ENCODE data around the gene SPRED3. TPM values are rescaled to one million over a fixed set of nuclear protein-coding genes. Genes with fewer than 3 reads are reported as not detected.

The SPRED3 gene
- total and polyA plus RNA-seq, 7 experiments from 2014 or later: 0.12 to 2.9 (median 2.6) TPM

DNA sequence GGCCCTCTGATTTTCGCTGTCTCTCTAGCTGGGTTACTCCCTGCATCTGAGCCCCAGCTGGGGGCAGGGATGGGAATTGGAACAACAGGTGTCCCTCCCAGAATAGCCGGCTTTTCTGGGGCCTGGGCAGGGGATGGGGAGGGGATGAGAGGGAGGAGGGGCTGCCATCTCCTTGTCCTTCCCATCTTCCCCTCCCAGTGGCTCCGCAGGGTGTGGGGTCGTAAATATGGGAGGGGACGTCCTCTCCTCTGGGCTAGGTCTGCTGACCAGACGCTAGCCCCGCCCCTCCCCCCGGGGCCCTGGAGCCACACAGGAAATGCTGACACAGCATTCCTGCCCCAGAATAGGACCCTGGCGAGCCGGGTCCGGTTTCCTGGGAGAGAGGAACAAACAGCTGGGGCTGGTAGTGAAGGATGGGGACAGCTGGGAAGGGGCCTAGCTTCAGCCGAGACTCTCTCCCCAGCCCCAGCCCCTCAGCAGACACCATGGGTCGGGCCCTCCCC lies 46.1 kb downstream of the SPRED3 start:
- H3K36me3 ChIP-seq (ENCODE audit: control insufficient read depth in 2 of 3, insufficient read depth in 3 of 3, low read length in 3 of 3): no peaks in the 10 kb centered on the region
- no peaks in the 10 kb centered on the region for H3K9me3 ChIP-seq (ENCODE audit: control insufficient read depth in 2 of 3, low read length in 3 of 3)
- intact Hi-C loops (cut with micrococcal nuclease): no loop called here
- Mint-ChIP-seq H3K4me1 (peaks cover 9 to 13% (median 10%) of the 10 kb centered on the region in 7 donors), H3K36me3 (no peaks in the 10 kb centered on the region), H3K9me3 (peaks cover 0 to under 1% (median 0%) of the 10 kb centered on the region in 11 donors), H3K27ac (no peak overlapping the region), H3K4me3 (peak overlapping the region in 4 of 10 donors; percentile 52 to 70 (median 61)), H3K27me3 (peaks cover 13 to 39% (median 18%) of the 10 kb centered on the region in 5 donors)
- H3K4me3 ChIP-seq (ENCODE audit: low read length): no peak overlapping the region
- POLR2A ChIA-PET: interaction anchor here (0.7 kb wide), 1 partner anchor 697 kb away, joined by 3 read pairs; no protein-coding TSS in a partner anchor
- no peak overlapping the region for H3K27ac ChIP-seq (ENCODE audit: low read depth, low read length)
- ATAC-seq: no peak
- CTCF ChIA-PET: no interaction called here
- no peaks in the 10 kb centered on the region for H3K4me1 ChIP-seq (ENCODE audit: control insufficient read depth in 2 of 2, insufficient read depth in 2 of 2, low read length in 2 of 2)
- H3K27me3 ChIP-seq (ENCODE audit: control insufficient read depth in 2 of 2, insufficient read depth in 2 of 2, low read length in 2 of 2): peaks cover 0 to 4% of the 10 kb centered on the region in 2 donors
- no peak for DNase-seq

DNA sequence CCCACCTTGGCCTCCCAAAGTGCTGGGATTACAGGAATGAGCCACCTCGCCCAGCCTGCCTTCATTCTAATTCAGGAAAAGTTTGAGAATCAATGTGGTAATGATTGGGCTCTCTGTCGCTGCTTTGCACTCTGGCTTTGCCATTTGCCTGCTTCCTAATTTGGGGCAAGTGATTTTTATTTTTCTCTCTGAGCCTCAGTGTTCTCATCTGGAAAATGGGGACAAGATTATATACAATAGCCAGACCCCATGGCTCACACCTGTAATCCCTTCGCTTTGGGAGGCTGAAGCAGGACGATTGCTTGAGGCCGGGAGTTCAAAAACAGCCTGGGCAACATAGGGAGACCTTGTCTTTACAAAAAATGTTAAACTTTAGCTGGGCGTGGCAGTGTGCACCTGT lies 48.8 kb downstream of the SPRED3 start:
- H3K4me3 Mint-ChIP-seq: no peak overlapping the region
- intact Hi-C loops (cut with micrococcal nuclease): no loop called here

DNA sequence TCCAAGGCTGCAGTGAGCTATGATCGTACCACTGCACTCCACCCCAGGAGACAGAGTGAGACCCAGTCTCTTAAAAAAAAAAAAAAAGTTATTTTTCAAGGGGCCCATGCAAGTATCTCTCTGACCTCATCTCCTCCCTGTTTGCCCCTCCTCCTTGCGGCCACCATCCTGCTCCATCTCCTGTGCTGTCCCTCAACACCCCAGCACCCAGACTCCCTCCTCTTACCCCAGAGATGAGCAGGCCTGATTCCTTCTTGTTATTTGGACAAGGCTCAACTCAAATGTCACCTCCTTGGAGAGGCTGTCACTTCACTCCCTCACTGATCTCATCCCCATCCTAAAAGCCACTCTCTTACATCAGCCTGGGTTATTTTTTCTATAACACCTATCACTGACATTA lies 49.4 kb downstream of the SPRED3 start:
- H3K27ac ChIP-seq (ENCODE audit: low read depth, low read length): no peak overlapping the region
- DNase-seq (no peak), ATAC-seq (no peak)
- H3K27me3 Mint-ChIP-seq: peaks cover 13 to 47% (median 24%) of the 10 kb centered on the region in 5 donors
- H3K4me3 Mint-ChIP-seq: no peak overlapping the region
- H3K27ac Mint-ChIP-seq: no peak overlapping the region
- H3K36me3 ChIP-seq (ENCODE audit: control insufficient read depth in 2 of 3, insufficient read depth in 3 of 3, low read length in 3 of 3): no peaks in the 10 kb centered on the region
- peaks cover 9 to 16% (median 10%) of the 10 kb centered on the region in 7 donors for H3K4me1 Mint-ChIP-seq
- peaks cover 0 to 2% (median 0%) of the 10 kb centered on the region in 11 donors for H3K9me3 Mint-ChIP-seq
- ChIA-PET CTCF (interaction anchor here (0.7 kb wide), 1 partner anchor 764 kb away, joined by 3 read pairs; no protein-coding TSS in a partner anchor), POLR2A (no interaction called here)
- H3K27me3 ChIP-seq (ENCODE audit: control insufficient read depth in 2 of 2, insufficient read depth in 2 of 2, low read length in 2 of 2): peaks cover 0 to 4% of the 10 kb centered on the region in 2 donors
- no peak overlapping the region for H3K4me3 ChIP-seq (ENCODE audit: low read length)
- H3K4me1 ChIP-seq (ENCODE audit: control insufficient read depth in 2 of 2, insufficient read depth in 2 of 2, low read length in 2 of 2): no peaks in the 10 kb centered on the region
- intact Hi-C loops (cut with micrococcal nuclease): no loop called here
- H3K9me3 ChIP-seq (ENCODE audit: control insufficient read depth in 2 of 3, low read length in 3 of 3): no peaks in the 10 kb centered on the region
- no peaks in the 10 kb centered on the region for H3K36me3 Mint-ChIP-seq

More for the DNA sequence above, 48.8 kb downstream of the SPRED3 start:
- no peaks in the 10 kb centered on the region for H3K36me3 Mint-ChIP-seq
- peaks cover 0 to 2% (median 0%) of the 10 kb centered on the region in 11 donors for H3K9me3 Mint-ChIP-seq
- no peaks in the 10 kb centered on the region for H3K9me3 ChIP-seq (ENCODE audit: control insufficient read depth in 2 of 3, low read length in 3 of 3)
- ATAC-seq: no peak
- peaks cover 13 to 47% (median 24%) of the 10 kb centered on the region in 5 donors for H3K27me3 Mint-ChIP-seq
- H3K27ac ChIP-seq (ENCODE audit: low read depth, low read length): no peak overlapping the region
- peaks cover 9 to 16% (median 10%) of the 10 kb centered on the region in 7 donors for H3K4me1 Mint-ChIP-seq
- no peaks in the 10 kb centered on the region for H3K36me3 ChIP-seq (ENCODE audit: control insufficient read depth in 2 of 3, insufficient read depth in 3 of 3, low read length in 3 of 3)
- H3K27me3 ChIP-seq (ENCODE audit: control insufficient read depth in 2 of 2, insufficient read depth in 2 of 2, low read length in 2 of 2): peaks cover 0 to 4% of the 10 kb centered on the region in 2 donors
- H3K4me1 ChIP-seq (ENCODE audit: control insufficient read depth in 2 of 2, insufficient read depth in 2 of 2, low read length in 2 of 2): no peaks in the 10 kb centered on the region
- POLR2A ChIA-PET: no interaction called here
- H3K4me3 ChIP-seq (ENCODE audit: low read length): no peak overlapping the region
- no peak for DNase-seq
- no peak overlapping the region for H3K27ac Mint-ChIP-seq
- CTCF ChIA-PET: interaction anchor here (0.7 kb wide), 1 partner anchor 765 kb away, joined by 3 read pairs; no protein-coding TSS in a partner anchor

DNA sequence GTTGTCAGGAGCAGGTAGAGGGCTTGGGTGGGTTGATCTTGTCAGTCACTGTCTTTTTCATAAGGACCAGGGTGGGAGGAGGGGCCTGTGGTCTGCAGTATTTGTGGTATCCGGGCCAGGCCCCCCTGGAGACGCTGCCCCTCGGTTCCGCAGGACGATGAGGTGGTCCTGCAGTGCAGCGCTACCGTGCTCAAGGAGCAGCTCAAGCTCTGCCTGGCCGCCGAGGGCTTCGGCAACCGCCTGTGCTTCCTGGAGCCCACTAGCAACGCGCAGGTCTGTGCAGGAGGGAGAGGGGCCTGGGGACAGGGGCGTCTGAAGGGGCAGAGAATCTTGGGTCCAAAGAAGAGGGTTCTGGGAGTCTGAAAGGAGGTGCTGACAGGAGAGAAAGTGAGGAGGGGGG lies 52.1 kb downstream of the SPRED3 start:
- intact Hi-C loops (cut with micrococcal nuclease): no loop called here
- no peak overlapping the region for H3K27ac Mint-ChIP-seq
- H3K4me3 Mint-ChIP-seq: no peak overlapping the region
- H3K9me3 ChIP-seq (ENCODE audit: control insufficient read depth in 2 of 3, low read length in 3 of 3): no peaks in the 10 kb centered on the region
- no peak overlapping the region for H3K4me3 ChIP-seq (ENCODE audit: low read length)
- ChIA-PET CTCF (no interaction called here), POLR2A (no interaction called here)
- H3K36me3 ChIP-seq (ENCODE audit: control insufficient read depth in 2 of 3, insufficient read depth in 3 of 3, low read length in 3 of 3): no peaks in the 10 kb centered on the region
- no peak for DNase-seq
- H3K27ac ChIP-seq (ENCODE audit: low read depth, low read length): no peak overlapping the region
- H3K36me3 Mint-ChIP-seq: peaks cover 0 to 4% (median 0%) of the 10 kb centered on the region in 5 donors
- no peaks in the 10 kb centered on the region for H3K27me3 ChIP-seq (ENCODE audit: control insufficient read depth in 2 of 2, insufficient read depth in 2 of 2, low read length in 2 of 2)
- peaks cover 0 to 2% (median 0%) of the 10 kb centered on the region in 11 donors for H3K9me3 Mint-ChIP-seq
- no peaks in the 10 kb centered on the region for H3K4me1 ChIP-seq (ENCODE audit: control insufficient read depth in 2 of 2, insufficient read depth in 2 of 2, low read length in 2 of 2)
- H3K4me1 Mint-ChIP-seq: peaks cover 0 to 6% (median 0%) of the 10 kb centered on the region in 7 donors
- peaks cover 0 to 28% (median 15%) of the 10 kb centered on the region in 5 donors for H3K27me3 Mint-ChIP-seq
- no peak for ATAC-seq

DNA sequence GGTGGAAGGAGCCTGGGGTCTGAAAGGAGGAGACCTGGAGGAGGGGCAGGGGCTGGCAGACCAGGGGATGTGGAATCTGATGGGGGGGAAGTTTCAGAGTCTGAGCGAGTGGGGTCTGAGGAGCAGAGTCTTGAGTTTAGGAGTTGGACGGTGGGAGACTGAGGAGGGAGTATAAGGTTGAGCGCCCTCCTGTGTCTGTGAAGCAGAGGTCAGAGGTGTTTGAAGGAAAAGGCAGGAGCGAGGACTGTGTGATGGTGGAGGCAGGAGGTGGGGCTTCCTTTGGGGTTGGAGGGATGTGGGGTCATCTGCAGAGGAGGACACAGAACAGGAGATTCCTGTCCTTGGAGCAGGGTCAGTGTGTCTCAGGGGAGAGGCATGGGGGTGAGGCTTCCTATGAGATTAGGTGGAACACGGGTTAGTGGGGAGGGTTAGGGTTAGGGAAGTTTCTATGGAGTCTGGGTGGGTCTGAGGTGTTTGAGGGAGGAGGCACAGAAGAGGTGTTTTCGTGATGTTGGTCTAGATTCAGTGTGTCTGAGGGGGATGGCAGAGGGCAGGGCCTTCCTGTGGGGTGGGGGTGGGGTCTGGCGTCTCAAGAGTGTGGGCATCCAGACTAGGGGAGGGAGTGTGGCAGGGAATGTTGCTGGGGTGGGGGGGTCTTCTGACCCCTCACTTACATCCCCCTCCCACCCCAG lies 53.3 kb downstream of the SPRED3 start:
- no peak overlapping the region for H3K4me3 Mint-ChIP-seq
- intact Hi-C loops (cut with micrococcal nuclease): no loop called here
- ATAC-seq (no peak), DNase-seq (no peak)
- H3K27me3 ChIP-seq (ENCODE audit: control insufficient read depth in 2 of 2, insufficient read depth in 2 of 2, low read length in 2 of 2): no peaks in the 10 kb centered on the region
- no peaks in the 10 kb centered on the region for H3K9me3 ChIP-seq (ENCODE audit: control insufficient read depth in 2 of 3, low read length in 3 of 3)
- H3K36me3 Mint-ChIP-seq: peaks cover 0 to 4% (median 0%) of the 10 kb centered on the region in 5 donors
- peaks cover 0 to 25% (median 15%) of the 10 kb centered on the region in 5 donors for H3K27me3 Mint-ChIP-seq
- H3K27ac ChIP-seq (ENCODE audit: low read depth, low read length): no peak overlapping the region
- no peak overlapping the region for H3K27ac Mint-ChIP-seq
- peaks cover 0 to 2% (median 0%) of the 10 kb centered on the region in 11 donors for H3K9me3 Mint-ChIP-seq
- CTCF ChIA-PET: no interaction called here
- H3K36me3 ChIP-seq (ENCODE audit: control insufficient read depth in 2 of 3, insufficient read depth in 3 of 3, low read length in 3 of 3): no peaks in the 10 kb centered on the region
- no peak overlapping the region for H3K4me3 ChIP-seq (ENCODE audit: low read length)
- no peaks in the 10 kb centered on the region for H3K4me1 ChIP-seq (ENCODE audit: control insufficient read depth in 2 of 2, insufficient read depth in 2 of 2, low read length in 2 of 2)
- H3K4me1 Mint-ChIP-seq: peaks cover 0 to 6% (median 0%) of the 10 kb centered on the region in 7 donors
- POLR2A ChIA-PET: no interaction called here

DNA sequence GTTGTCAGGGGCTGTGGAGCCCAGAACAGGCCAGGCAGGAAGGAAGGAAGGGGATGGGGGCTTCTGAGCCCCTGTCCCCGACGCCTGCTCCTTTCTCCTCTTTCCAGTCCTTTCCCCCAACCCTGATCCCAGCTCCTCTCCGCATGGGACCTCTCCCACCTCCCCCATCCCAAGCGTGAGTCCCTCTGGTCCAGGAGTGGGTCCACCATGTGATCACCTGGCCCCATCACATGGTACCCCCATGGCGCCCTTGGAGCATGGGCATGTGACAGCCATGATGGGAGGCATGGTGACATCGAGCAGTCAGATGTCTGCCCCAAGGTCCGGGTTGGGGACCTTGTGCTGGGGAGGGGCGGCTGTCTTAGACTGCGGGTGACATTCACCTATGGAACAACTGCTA lies 54.2 kb downstream of the SPRED3 start:
- peaks cover 0 to 4% (median 0%) of the 10 kb centered on the region in 5 donors for H3K36me3 Mint-ChIP-seq
- intact Hi-C loops (cut with micrococcal nuclease): no loop called here
- H3K27ac Mint-ChIP-seq: no peak overlapping the region
- DNase-seq (no peak), ATAC-seq (no peak)
- POLR2A ChIA-PET: no interaction called here
- Histone ChIP-seq H3K36me3 (ENCODE audit: control insufficient read depth in 2 of 3, insufficient read depth in 3 of 3, low read length in 3 of 3) (no peaks in the 10 kb centered on the region), H3K27me3 (ENCODE audit: control insufficient read depth in 2 of 2, insufficient read depth in 2 of 2, low read length in 2 of 2) (no peaks in the 10 kb centered on the region), H3K27ac (ENCODE audit: low read depth, low read length) (no peak overlapping the region), H3K9me3 (ENCODE audit: control insufficient read depth in 2 of 3, low read length in 3 of 3) (no peaks in the 10 kb centered on the region), H3K4me1 (ENCODE audit: control insufficient read depth in 2 of 2, insufficient read depth in 2 of 2, low read length in 2 of 2) (no peaks in the 10 kb centered on the region), H3K4me3 (ENCODE audit: low read length) (no peak overlapping the region)
- H3K9me3 Mint-ChIP-seq: peaks cover 0 to 2% (median 0%) of the 10 kb centered on the region in 11 donors
- H3K4me1 Mint-ChIP-seq: peaks cover 0 to 6% (median 0%) of the 10 kb centered on the region in 7 donors
- CTCF ChIA-PET: no interaction called here
- peaks cover 0 to 20% (median 12%) of the 10 kb centered on the region in 5 donors for H3K27me3 Mint-ChIP-seq
- H3K4me3 Mint-ChIP-seq: no peak overlapping the region

Data from naive thymus-derived CD4-positive, alpha-beta T cell (primary cell).